ENCODE measurements around the gene FLT3LG. TPM values are rescaled to one million over a fixed set of nuclear protein-coding genes. Genes with fewer than 3 reads are reported as not detected.

FLT3LG gene
- total RNA-seq, 1 donor from 2014 or later = 19.6 TPM

DNA sequence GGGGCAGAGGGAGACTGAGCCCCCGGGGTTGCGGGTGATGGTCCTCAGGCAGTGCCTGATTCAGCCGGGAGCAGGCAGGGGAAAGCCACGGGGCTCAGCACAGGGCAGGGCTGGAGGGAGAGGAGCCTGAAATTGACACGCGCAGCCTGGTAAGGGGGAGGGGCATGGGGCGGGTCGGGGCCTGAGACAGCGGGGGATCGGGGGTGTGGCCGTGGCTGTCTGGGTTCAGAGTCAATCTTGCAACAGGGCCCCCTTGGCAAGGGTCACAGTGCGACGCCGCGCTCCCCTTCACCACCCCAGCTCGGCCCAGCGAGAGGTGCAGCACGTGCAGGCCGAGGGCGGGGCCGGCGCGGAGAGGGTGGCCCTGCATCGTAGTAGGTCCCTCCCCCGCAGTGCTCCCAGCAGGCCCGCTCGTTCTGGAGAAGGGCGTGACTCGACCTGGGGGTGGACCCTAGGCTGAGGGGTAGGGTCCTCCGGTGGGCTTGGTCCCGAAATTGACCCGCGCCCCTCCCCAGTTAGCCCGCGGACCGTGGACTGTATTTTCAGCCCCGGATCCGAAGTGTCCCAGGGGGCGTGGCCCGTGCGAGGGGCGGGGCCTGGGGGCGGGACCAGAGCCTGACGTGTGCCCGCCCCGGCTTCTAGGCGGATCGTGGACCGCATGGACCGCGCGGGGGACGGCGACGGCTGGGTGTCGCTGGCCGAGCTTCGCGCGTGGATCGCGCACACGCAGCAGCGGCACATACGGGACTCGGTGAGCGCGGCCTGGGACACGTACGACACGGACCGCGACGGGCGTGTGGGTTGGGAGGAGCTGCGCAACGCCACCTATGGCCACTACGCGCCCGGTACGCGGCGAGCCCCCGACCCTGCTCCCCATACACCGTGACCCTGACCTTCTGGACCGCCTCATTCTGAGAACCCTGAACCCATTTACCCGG lies 59.8 kb downstream of the FLT3LG start:
- intact Hi-C loops (cut with DNase I) = no loop called here
- peak; percentile 91 for DNase-seq (ENCODE audit: low spot score)
- ATAC-seq = peak; percentile 95

GRCh38 chr19:49534632-49535385 lies 60.8 kb downstream of the FLT3LG start:
- DNase-seq (ENCODE audit: low spot score) (no peak), ATAC-seq (no peak)
- intact Hi-C loops (cut with DNase I) = no loop called here

Small RNA genes lying within 50 kb of the gene (microRNA-seq; reads per million reads assigned to microRNA genes)
- gene MIR150 = 455 reads per million, percentile 74 among the genes with 10 or more reads in this experiment

Other genes with a start within 250 kb of the FLT3LG start
- 5.6 TPM for gene SLC6A16, start 149.0 kb upstream of the FLT3LG start, total RNA-seq
- gene CD37, start 138.8 kb upstream of the FLT3LG start, total RNA-seq = 21.3 TPM
- 33.0 TPM for gene TEAD2, start 111.8 kb upstream of the FLT3LG start, total RNA-seq
- 0.89 TPM for gene DKKL1, start 110.3 kb upstream of the FLT3LG start, total RNA-seq
- gene KASH5, start 86.0 kb upstream of the FLT3LG start, total RNA-seq = not detected
- not detected for gene PTH2, start 50.8 kb upstream of the FLT3LG start, total RNA-seq
- gene GFY, start 48.8 kb upstream of the FLT3LG start, total RNA-seq = not detected
- 3.8 TPM for gene SLC17A7, start 32.7 kb upstream of the FLT3LG start, total RNA-seq
- gene PIH1D1, start 22.4 kb upstream of the FLT3LG start, total RNA-seq = 73.2 TPM
- gene ALDH16A1, start 21.0 kb upstream of the FLT3LG start, total RNA-seq = 23.0 TPM
- gene RPL13A, start 13.4 kb downstream of the FLT3LG start, total RNA-seq = 1,735 TPM
- gene RPS11, start 22.2 kb downstream of the FLT3LG start, total RNA-seq = 1,507 TPM
- 263 TPM for gene FCGRT, start 38.4 kb downstream of the FLT3LG start, total RNA-seq
- gene RCN3, start 53.8 kb downstream of the FLT3LG start, total RNA-seq = 48.5 TPM
- gene NOSIP, start 106.3 kb downstream of the FLT3LG start, total RNA-seq = 41.7 TPM
- gene PRRG2, start 107.1 kb downstream of the FLT3LG start, total RNA-seq = 1.7 TPM
- gene PRR12, start 117.0 kb downstream of the FLT3LG start, total RNA-seq = 37.0 TPM
- gene RRAS, start 165.9 kb downstream of the FLT3LG start, total RNA-seq = 135 TPM
- gene SCAF1, start 168.0 kb downstream of the FLT3LG start, total RNA-seq = 65.5 TPM
- gene IRF3, start 191.6 kb downstream of the FLT3LG start, total RNA-seq = 76.7 TPM
- 11.5 TPM for gene BCL2L12, start 191.7 kb downstream of the FLT3LG start, total RNA-seq
- 103 TPM for gene PRMT1, start 203.1 kb downstream of the FLT3LG start, total RNA-seq
- 3.7 TPM for gene ADM5, start 215.4 kb downstream of the FLT3LG start, total RNA-seq
- gene CPT1C, start 216.9 kb downstream of the FLT3LG start, total RNA-seq = 5.9 TPM

All from sciatic nerve (tissue), 2 donors.